Measurements from ENCODE around the gene RCC1. TPM values are rescaled to one million over a fixed set of nuclear protein-coding genes. Genes with fewer than 3 reads are reported as not detected.
A peak's percentile ranks its signal among the peaks of the same experiment; 100 is the strongest.
"Not testable (repeated sequence)": the region's sequence is repeated elsewhere in the genome, so short reads cannot be mapped to it uniquely, and the experiment has no call there.

RCC1 gene
- total and polyA plus RNA-seq, 2 donors (not counting 1 experiment from before 2014, with no cell fraction given), result 16.4 to 63.6 TPM

DNA sequence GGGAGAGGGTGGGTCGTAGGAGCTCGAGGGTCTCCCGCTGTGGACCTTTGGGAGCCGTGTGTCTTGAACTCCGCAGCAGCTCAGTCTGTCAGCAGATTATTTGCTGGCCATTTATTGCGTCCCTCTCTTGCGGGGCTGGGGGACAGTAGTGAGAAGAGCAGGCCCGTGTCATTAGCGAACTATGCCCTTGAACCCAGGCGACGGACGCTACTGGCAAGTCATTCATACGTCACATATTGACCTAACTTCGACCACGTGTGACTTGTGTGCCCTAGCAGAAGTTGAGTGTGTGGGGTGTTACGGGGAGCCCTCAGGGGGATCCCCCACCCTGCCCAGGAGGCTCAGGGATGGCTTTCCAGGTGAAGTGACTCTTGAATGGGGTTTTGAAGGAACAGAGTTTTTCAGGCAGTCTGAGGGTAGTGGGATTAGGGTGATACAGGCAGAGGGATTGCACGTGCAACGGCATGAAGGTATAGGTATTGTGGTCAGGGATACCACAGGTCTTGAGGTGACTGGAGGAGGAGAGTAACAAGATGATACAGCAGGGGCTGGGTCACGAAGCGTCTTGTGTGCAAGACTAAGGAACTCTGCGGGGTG lies 13.0 kb downstream of the RCC1 start:
- TF ChIP-seq EZH2 (IDR thresholded peaks at IDR 0.05; ENCODE audit: low read length, missing control alignments), result no peak
- TF ChIP-seq, protein P1, sequence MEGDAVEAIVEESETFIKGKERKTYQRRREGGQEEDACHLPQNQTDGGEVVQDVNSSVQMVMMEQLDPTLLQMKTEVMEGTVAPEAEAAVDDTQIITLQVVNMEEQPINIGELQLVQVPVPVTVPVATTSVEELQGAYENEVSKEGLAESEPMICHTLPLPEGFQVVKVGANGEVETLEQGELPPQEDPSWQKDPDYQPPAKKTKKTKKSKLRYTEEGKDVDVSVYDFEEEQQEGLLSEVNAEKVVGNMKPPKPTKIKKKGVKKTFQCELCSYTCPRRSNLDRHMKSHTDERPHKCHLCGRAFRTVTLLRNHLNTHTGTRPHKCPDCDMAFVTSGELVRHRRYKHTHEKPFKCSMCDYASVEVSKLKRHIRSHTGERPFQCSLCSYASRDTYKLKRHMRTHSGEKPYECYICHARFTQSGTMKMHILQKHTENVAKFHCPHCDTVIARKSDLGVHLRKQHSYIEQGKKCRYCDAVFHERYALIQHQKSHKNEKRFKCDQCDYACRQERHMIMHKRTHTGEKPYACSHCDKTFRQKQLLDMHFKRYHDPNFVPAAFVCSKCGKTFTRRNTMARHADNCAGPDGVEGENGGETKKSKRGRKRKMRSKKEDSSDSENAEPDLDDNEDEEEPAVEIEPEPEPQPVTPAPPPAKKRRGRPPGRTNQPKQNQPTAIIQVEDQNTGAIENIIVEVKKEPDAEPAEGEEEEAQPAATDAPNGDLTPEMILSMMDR (conservative IDR thresholded peaks at IDR 0.05 in 1 of 2, IDR thresholded peaks at IDR 0.05 in 1 of 2; ENCODE audit: low read depth in 1 of 2, low read length in 2 of 2), result no peak
- Histone ChIP-seq H3K79me2 (ENCODE audit: control insufficient read depth, insufficient read depth, low read length) (peaks cover 33% of the 10 kb centered on the region), H3K36me3 (ENCODE audit: control insufficient read depth, insufficient read depth, low read length) (no peaks in the 10 kb centered on the region), H2AFZ (ENCODE audit: low read length) (peak overlapping the region; percentile 15), H3K27me3 (ENCODE audit: control insufficient read depth, insufficient read depth, low read length) (no peaks in the 10 kb centered on the region), H4K20me1 (ENCODE audit: control insufficient read depth, extremely low read depth, insufficient read depth, low read length) (no peaks in the 10 kb centered on the region), H3K4me1 (ENCODE audit: control insufficient read depth, extremely low read depth, insufficient read depth, low read length) (peaks cover 9% of the 10 kb centered on the region), H3K4me2 (ENCODE audit: extremely low read depth, insufficient read depth, low read length) (peak overlapping the region; percentile 95), H3K4me3 (replicated peaks in 1 of 4; ENCODE audit: control extremely low read depth in 1 of 4, insufficient read depth in 1 of 4, low read depth in 3 of 4, low read length in 4 of 4) (peak overlapping the region; percentile 57 to 70 (median 66)), H3K9me3 (ENCODE audit: control insufficient read depth, insufficient read depth, low read depth, low read length) (no peaks in the 10 kb centered on the region), H3K9ac (ENCODE audit: insufficient read depth, low read length) (peak overlapping the region; percentile 81), H3K27ac (ENCODE audit: insufficient read depth, low read length) (peak overlapping the region; percentile 66)
- peak in 1 of 2 donors; percentile 20 for DNase-seq (ENCODE audit: low read depth in 2 of 2)

DNA sequence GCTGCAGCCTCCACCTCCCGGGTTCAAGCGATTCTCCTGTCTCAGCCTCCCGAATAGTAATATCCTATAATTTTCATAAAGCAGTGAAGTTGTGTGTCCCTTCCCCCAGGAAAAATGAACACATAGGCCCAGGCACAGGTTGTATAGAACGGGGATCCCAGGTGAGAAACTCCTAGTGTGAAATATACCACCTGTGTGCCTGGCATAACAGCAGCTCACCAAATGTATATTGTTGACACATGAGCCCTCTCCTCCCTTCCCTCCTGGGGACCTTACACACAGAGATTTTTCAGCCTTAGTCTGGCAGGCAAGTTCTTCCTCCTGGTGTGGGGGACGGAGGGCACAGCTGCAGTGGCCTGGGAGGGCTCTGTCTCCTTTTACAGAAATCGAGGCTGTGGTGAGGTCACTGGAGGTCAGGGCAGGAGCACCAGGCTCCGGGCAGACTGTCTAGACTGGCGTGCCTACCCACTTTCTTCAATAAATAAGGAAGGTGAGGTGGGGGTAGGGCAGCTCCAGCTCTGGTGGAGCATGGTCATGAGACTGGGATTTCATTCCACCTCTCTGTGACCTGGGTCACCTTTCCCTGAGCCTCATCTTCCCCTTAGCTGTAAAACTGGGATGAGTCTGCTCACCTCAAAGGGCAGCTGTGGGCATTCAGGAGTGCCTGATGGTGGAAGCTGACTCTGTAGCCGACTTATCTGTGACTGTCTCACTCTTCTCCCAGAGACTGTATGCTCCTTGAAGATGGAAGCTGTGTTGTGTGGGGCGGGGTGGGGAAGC lies 14.3 kb downstream of the RCC1 start:
- Histone ChIP-seq H3K4me3 (replicated peaks in 1 of 4; ENCODE audit: control extremely low read depth in 1 of 4, insufficient read depth in 1 of 4, low read depth in 3 of 4, low read length in 4 of 4) (no peak overlapping the region), H3K4me2 (ENCODE audit: extremely low read depth, insufficient read depth, low read length) (no peak overlapping the region), H3K9me3 (ENCODE audit: control insufficient read depth, insufficient read depth, low read depth, low read length) (no peaks in the 10 kb centered on the region), H3K27ac (ENCODE audit: insufficient read depth, low read length) (no peak overlapping the region), H3K36me3 (ENCODE audit: control insufficient read depth, insufficient read depth, low read length) (no peaks in the 10 kb centered on the region), H3K27me3 (ENCODE audit: control insufficient read depth, insufficient read depth, low read length) (no peaks in the 10 kb centered on the region), H2AFZ (ENCODE audit: low read length) (no peak overlapping the region), H3K4me1 (ENCODE audit: control insufficient read depth, extremely low read depth, insufficient read depth, low read length) (peaks cover 9% of the 10 kb centered on the region), H4K20me1 (ENCODE audit: control insufficient read depth, extremely low read depth, insufficient read depth, low read length) (no peaks in the 10 kb centered on the region), H3K9ac (ENCODE audit: insufficient read depth, low read length) (no peak overlapping the region), H3K79me2 (ENCODE audit: control insufficient read depth, insufficient read depth, low read length) (peaks cover 38% of the 10 kb centered on the region)
- DNase-seq (ENCODE audit: low read depth in 2 of 2), result no peak
- no peak for TF ChIP-seq EZH2 (IDR thresholded peaks at IDR 0.05; ENCODE audit: low read length, missing control alignments)
- TF ChIP-seq, protein P1 (conservative IDR thresholded peaks at IDR 0.05 in 1 of 2, IDR thresholded peaks at IDR 0.05 in 1 of 2; ENCODE audit: low read depth in 1 of 2, low read length in 2 of 2), result no peak

DNA sequence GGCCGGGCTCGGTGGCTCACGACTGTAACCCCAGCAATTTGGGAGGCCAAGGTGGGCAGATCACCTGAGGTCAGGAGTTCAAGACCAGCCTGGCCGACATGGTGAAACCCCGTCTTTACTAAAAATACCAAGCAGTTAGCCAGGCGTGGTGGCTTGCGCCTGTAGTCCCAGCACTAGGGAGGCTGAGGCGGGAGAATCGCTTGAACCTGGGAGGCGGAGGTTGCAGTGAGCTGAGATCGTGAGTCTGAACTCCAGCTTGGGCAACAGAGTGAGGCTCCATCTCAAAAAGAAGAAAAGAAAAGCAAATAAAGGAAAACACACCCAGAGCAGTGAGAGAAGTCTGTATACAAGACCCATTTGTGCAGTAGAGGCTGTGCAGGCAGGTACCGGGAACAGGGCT lies 15.0 kb downstream of the RCC1 start:
- H3K36me3 ChIP-seq (ENCODE audit: control insufficient read depth, insufficient read depth, low read length); H3K9me3 ChIP-seq (ENCODE audit: control insufficient read depth, insufficient read depth, low read depth, low read length); H3K4me2 ChIP-seq (ENCODE audit: extremely low read depth, insufficient read depth, low read length); H3K9ac ChIP-seq (ENCODE audit: insufficient read depth, low read length); H2AFZ ChIP-seq (ENCODE audit: low read length); H3K27me3 ChIP-seq (ENCODE audit: control insufficient read depth, insufficient read depth, low read length); H3K4me3 ChIP-seq (replicated peaks in 1 of 4; ENCODE audit: control extremely low read depth in 1 of 4, insufficient read depth in 1 of 4, low read depth in 3 of 4, low read length in 4 of 4); H3K4me1 ChIP-seq (ENCODE audit: control insufficient read depth, extremely low read depth, insufficient read depth, low read length); DNase-seq (ENCODE audit: low read depth in 2 of 2); H4K20me1 ChIP-seq (ENCODE audit: control insufficient read depth, extremely low read depth, insufficient read depth, low read length); H3K27ac ChIP-seq (ENCODE audit: insufficient read depth, low read length): not testable (repeated sequence)
- peaks cover 40% of the 10 kb centered on the region for H3K79me2 ChIP-seq (ENCODE audit: control insufficient read depth, insufficient read depth, low read length)

Measured in fibroblast of lung (primary cell).